Nucleus accumbens (tissue), 56 donors: ENCODE data around the gene CHD2.

Experiments used
- DNase-seq, 56 donors: peaks; one replicate each; lab custom pipeline; 2025; lab: John Stamatoyannopoulos, UW

CHD2 gene

DNA sequence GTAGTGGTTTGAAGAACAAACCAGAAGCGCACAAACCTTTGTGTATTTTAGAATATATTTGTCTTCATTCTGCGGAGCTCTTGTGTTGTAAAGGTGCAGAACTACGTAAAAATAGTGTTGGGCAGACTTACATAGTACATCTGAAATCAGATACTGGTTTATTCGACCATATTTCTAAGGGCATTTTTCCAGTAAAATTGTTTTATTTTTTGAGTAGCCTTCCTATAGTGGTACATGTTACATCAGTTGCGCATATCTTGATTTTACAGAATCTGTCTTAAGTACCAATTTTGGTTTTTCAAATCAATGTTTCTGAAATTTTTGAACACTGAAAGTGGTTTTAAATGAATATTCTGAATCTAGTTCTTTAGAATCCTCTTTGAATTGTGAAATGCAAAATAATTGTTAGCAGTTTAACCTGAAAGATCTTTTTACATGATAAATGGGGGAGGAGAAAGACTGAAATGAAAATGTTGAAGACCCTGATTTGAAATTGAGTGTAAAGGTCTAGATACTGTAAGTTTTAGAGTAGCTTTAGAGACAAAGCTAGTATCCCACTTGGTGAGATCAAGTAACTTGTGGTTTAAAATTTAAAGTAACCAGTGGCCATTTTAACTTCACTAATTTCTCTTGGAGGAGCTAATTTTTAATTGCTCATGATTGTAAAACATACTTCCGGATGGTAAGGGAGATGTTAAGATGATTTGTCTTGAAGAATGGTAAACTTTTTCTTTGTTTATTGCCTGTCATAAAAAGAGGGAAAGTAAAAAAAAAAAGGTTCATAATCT is 15.5 kb upstream of the CHD2 start:
- DNase-seq = no peak

DNA sequence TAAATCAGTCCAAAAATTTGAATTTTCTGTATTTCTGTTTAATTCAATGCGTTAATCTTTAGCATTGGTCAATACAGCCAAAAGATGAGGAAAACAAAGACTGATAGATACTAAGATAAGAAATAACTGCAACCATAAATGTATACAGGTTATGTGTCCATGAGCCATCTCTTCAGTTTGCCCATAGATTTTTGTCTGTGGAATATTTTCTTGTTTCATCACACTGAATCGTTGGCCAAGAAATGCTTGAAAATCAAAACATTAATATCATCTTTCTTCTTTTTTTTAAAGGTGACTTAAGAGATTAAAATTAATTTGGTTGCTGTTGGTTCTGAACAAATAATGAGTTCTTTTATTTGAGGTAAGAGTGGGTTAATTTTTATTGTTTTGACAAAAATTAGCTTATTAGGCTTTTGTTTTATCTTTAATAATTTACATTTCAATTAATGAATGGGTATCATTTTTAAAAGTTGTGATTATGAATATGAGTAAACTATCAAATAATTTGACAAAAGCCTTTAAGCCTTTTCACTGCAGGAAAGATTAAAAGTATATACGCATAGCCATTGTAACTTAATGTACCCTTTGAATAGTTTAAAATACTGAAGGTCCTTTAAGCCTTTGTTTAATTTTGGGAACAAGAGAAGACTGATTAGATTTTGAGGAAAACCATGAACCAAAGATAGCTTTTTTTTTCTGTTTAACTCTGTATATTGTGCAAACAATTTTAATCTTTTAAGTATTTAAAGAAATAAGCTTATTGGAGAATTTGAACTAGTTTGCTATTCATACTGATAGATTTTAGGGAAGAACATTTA is 14.7 kb upstream of the CHD2 start:
- no peak for DNase-seq

GRCh38 chr15:92886042-92886537 is 14.0 kb upstream of the CHD2 start:
- DNase-seq = no peak

- no peak for DNase-seq
Observed at GRCh38 chr15:92886815-92887214, 13.3 kb upstream of the CHD2 start.

DNA sequence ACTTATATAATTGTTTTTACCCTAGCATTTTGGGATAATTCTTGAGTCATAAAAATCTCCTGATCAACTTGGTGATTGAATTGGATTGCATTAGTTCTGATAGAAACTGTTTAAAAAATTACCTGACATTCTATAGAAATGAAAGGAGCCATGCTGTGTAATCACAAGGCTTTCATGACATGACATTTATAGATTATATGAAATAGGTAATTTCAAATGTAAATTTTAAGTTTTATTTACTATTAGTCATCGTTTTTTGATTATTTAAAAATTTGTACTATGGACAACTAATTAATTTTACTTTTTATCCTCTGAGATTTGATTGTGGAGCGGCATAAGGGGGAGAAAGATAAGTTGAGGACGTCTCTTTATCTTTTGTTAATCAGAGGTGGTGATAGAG is 12.3 kb upstream of the CHD2 start:
- no peak for DNase-seq

- DNase-seq = no peak
Observed at GRCh38 chr15:92889390-92890107, 10.6 kb upstream of the CHD2 start.

GRCh38 chr15:92891533-92892200 is 8.5 kb upstream of the CHD2 start:
- DNase-seq = no peak

DNA sequence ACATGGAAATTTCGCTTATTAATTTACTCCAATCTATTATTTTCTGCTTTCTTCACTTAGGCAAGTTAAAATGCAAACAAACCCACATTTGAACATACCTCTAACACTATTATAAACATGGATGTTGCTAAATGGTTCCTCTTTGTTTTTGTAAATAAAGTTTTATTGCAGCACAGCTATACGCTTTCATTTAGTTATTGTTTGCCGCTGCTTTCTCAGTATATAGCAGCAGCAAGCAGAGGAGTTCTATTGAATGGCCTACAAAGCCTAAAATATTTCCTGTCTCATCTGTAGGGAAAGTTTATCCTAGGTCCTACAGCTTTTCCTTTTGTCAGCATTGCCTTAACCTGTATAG is 7.9 kb upstream of the CHD2 start:
- DNase-seq = no peak

DNA sequence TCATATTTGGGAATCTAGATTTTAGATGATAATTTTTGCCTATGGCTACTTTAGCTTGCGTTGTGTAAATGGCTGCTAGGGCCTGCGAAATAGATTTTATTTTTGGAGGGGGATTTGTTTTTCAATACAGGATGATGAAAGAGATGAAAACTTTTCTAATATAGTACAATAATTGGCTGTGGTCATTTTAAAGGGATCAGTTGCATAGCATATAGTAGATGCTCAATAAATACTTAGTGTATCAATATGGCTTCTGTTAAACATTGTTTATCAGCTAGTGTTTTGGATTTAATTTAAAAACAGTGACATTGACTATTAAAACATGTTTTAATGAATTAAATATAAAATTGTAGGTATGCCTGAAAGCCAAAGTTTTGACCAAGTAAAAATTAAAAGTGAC is 6.9 kb upstream of the CHD2 start:
- no peak for DNase-seq

DNA sequence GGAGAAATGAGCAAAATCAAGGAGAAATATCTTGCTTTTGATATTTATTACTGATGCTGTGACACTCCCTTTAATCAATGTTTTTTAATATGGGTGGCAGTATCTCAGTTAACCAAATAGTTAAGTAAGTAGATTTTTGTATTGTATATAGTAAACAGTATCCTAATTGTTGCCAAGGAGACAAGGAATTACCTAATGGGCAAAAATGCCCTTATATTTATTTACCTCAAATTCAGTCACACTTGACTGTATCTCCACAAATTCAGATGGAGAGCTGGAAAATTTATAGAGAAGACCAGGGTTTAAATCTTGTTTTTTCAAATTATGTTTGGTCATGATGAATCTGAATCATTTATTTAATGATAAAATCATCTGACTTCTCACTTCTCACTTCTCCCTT is 3.6 kb upstream of the CHD2 start:
- DNase-seq = no peak

DNA sequence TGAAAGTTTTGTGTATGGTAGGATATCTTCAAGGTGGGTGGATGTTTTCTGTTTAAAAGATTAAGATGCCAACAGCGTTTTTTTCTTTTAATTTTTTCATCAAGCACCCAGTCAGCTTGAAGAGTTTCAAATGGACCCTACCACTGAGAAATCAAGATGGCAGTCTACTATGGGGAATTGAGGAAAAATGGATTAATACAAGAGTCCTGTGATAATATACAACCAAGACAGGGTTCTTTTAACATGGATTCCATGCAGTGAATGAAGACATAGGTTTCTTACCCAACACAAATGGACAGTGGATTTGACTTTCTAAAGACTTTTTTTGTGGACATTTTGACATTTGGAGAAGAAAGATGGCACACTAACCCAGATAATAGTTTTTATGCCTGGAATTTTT is 2.5 kb upstream of the CHD2 start:
- DNase-seq = no peak

GRCh38 chr15:92898988-92899582 is 1.0 kb upstream of the CHD2 start:
- DNase-seq = no peak

DNA sequence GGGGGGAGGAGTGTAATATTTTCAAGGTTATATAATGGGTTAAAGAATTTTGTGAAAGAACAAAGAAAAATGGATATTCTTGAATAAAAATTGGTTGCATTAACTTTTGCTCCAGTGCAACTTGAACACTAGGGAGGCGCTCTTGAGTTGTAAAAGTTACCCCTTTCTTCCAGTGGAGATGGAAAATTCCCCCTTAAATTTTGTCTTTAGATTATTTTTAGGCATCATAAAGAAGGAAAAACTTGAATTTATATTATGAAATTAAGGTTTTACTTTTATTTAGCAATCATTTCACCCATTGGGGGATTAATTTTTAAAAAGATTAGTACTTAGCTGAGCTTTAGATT is 550 bp upstream of the CHD2 start:
- DNase-seq = no peak

DNA sequence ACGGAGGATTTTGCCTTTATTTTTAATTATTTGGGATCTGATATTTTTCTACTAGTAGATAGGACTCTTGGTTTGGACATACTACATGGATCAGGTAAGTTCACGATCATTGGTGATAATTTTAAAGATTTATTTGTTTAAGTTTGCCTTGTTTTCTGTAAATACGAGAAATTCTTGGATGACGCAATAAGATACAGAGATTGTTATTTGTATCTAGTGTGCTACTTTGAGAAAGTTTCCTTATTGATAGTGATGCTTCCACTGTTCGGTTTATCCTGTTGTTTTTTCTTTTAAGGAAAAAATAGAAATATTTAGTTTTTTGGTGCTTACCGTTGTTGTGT is 577 bp downstream of the CHD2 start:
- DNase-seq = no peak

- DNase-seq = no peak
Observed at GRCh38 chr15:92901072-92901761, 1.1 kb downstream of the CHD2 start.

- no peak for DNase-seq
Observed at GRCh38 chr15:92901995-92902394, 1.9 kb downstream of the CHD2 start.

DNA sequence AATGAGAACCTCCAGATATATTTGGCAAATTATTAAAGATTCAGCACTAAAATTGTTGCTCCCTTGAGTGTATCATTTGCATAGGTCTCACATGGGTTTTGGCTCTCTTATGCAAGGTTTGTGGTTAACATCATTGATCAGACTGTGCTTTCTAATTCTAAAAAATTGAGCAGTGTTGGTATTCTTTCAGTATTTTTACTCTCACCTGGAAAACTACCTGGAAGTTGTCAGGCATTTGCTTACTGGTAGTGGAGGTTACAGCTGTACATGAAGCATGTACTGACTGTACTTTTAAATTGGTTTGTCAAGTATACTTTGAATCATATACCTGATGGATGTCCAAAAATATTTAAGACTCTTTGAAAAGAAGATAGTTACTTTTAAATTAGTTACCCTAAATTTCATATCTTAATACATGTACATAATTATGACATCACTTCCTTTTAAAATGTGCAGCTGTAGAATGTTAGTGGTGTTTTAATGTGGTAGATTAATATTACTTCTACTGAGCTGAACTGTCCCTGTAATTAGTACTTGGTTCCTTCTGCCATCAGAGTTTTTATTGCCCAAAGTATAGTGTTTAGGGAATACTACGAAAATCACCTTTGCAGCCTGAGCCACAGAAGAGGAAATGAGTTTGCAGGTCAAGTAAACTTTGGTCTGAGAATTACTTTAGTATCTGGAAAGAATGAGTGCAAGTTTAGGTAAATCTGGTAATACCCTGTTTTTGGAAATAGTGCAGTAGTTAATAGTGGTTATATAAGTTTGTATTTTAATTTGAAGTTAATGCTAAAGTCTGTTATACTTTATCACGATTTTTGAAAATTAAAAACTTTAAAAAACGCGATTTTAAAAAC is 2.8 kb downstream of the CHD2 start:
- DNase-seq = no peak

- no peak for DNase-seq
Observed at GRCh38 chr15:92903631-92903965, 3.5 kb downstream of the CHD2 start.
